Type B pancreatic cell (in vitro differentiated cells): ENCODE results near the gene SUSD3. TPM values are rescaled to one million over a fixed set of nuclear protein-coding genes. Genes with fewer than 3 reads are reported as not detected.

Source experiments
- DNase-seq: peaks from one replicate; pipeline ENCODE4 v3.0.0; 2021; ENCODE audit warnings: mixed read lengths; ENCODE audit not compliant: unreplicated experiment; ENCODE audit errors: extremely low spot score
- H3K27ac Mint-ChIP-seq: 2 replicates; pipeline ENCODE4 v1.8.0; 2021; ENCODE audit warnings: mild to moderate bottlenecking, mixed read lengths
- H3K27me3 Mint-ChIP-seq: 2 replicates; pipeline ENCODE4 v1.8.0; 2021; ENCODE audit warnings: mixed read lengths
- H3K36me3 Mint-ChIP-seq: 2 replicates; pipeline ENCODE4 v1.8.0; 2021; ENCODE audit warnings: mixed read lengths
- H3K4me1 Mint-ChIP-seq: one replicate; pipeline ENCODE4 v1.8.0; 2021; ENCODE audit warnings: mixed read lengths; ENCODE audit not compliant: unreplicated experiment
- H3K4me3 Mint-ChIP-seq: 2 replicates; pipeline ENCODE4 v1.8.0; 2021; ENCODE audit warnings: mild to moderate bottlenecking, mixed read lengths
- H3K9me3 Mint-ChIP-seq: 2 replicates; pipeline ENCODE4 v1.8.0; 2021; ENCODE audit warnings: mixed read lengths
- CTCF ChIP-seq: fragments of 200-600 bp; sonication (generic); conservative IDR thresholded peaks from 2 replicates; pipeline ENCODE4 v1.5.0; 2021; ENCODE audit warnings: antibody characterized with exemption, mild to moderate bottlenecking
- total RNA-seq: library from RNA; stranded (reverse); gene quantifications from 2 replicates; pipeline ENCODE4 v1.2.1, GENCODE V29; 2021; ENCODE audit warnings: low replicate concordance

The SUSD3 gene
- total RNA-seq, 1 donor from 2014 or later, result 1.5 TPM

- no peak overlapping the region for H3K27ac Mint-ChIP-seq
- no peaks in the 10 kb centered on the region for H3K27me3 Mint-ChIP-seq
- TF ChIP-seq CTCF, result no peak
- no peak for DNase-seq
- no peaks in the 10 kb centered on the region for H3K9me3 Mint-ChIP-seq
- no peaks in the 10 kb centered on the region for H3K4me1 Mint-ChIP-seq
- no peaks in the 10 kb centered on the region for H3K36me3 Mint-ChIP-seq
- no peak overlapping the region for H3K4me3 Mint-ChIP-seq
These were observed 33.4 kb upstream of the SUSD3 start for GRCh38 chr9:93024986-93025630.

GRCh38 chr9:93025736-93026135 lies 32.8 kb upstream of the SUSD3 start:
- no peak for TF ChIP-seq CTCF
- peaks cover under 1% of the 10 kb centered on the region for H3K27me3 Mint-ChIP-seq
- H3K36me3 Mint-ChIP-seq, result no peaks in the 10 kb centered on the region
- no peak overlapping the region for H3K27ac Mint-ChIP-seq
- no peaks in the 10 kb centered on the region for H3K4me1 Mint-ChIP-seq
- no peak overlapping the region for H3K4me3 Mint-ChIP-seq
- H3K9me3 Mint-ChIP-seq, result no peaks in the 10 kb centered on the region
- DNase-seq, result no peak

- no peaks in the 10 kb centered on the region for H3K4me1 Mint-ChIP-seq
- no peaks in the 10 kb centered on the region for H3K9me3 Mint-ChIP-seq
- no peak overlapping the region for H3K4me3 Mint-ChIP-seq
- peaks cover 3% of the 10 kb centered on the region for H3K27me3 Mint-ChIP-seq
- H3K27ac Mint-ChIP-seq, result no peak overlapping the region
- no peaks in the 10 kb centered on the region for H3K36me3 Mint-ChIP-seq
- no peak for DNase-seq
- no peak for TF ChIP-seq CTCF
These were observed 31.9 kb upstream of the SUSD3 start for GRCh38 chr9:93026640-93027039.

- TF ChIP-seq CTCF, result no peak
- Mint-ChIP-seq H3K27me3 (peaks cover 3% of the 10 kb centered on the region), H3K9me3 (no peaks in the 10 kb centered on the region), H3K4me1 (no peaks in the 10 kb centered on the region), H3K4me3 (no peak overlapping the region), H3K36me3 (no peaks in the 10 kb centered on the region), H3K27ac (no peak overlapping the region)
- no peak for DNase-seq
These were observed 30.8 kb upstream of the SUSD3 start for GRCh38 chr9:93027750-93028149.

- Mint-ChIP-seq H3K4me3 (no peak overlapping the region), H3K27me3 (peaks cover 3% of the 10 kb centered on the region), H3K4me1 (peaks cover 2% of the 10 kb centered on the region), H3K36me3 (no peaks in the 10 kb centered on the region), H3K27ac (no peak overlapping the region), H3K9me3 (no peaks in the 10 kb centered on the region)
- no peak for TF ChIP-seq CTCF
- DNase-seq, result no peak
These were observed 30.0 kb upstream of the SUSD3 start for GRCh38 chr9:93028448-93029006.
